Fibroblast of skin of right quadriceps (primary cell): ENCODE results near the gene PPP1R1B.

Experiments used
- DNase-seq: peaks from one replicate; pipeline ENCODE4 v3.0.0-alpha.2; 2013

Gene PPP1R1B

GRCh38 chr17:39671651-39672521 lies 45.1 kb downstream of the PPP1R1B start:
- DNase-seq: peak; percentile 26

GRCh38 chr17:39672522-39673334 lies 46.0 kb downstream of the PPP1R1B start:
- no peak for DNase-seq

GRCh38 chr17:39673335-39674081 lies 46.8 kb downstream of the PPP1R1B start:
- DNase-seq: no peak

- DNase-seq: no peak
Observed at GRCh38 chr17:39674179-39674578, 47.4 kb downstream of the PPP1R1B start.

- DNase-seq: no peak
Observed at GRCh38 chr17:39674702-39675389, 48.1 kb downstream of the PPP1R1B start.

- DNase-seq: no peak
Observed at GRCh38 chr17:39675390-39676082, 48.8 kb downstream of the PPP1R1B start.

- DNase-seq: peak; percentile 25
Observed at GRCh38 chr17:39676198-39676819, 49.6 kb downstream of the PPP1R1B start.

- no peak for DNase-seq
Observed at GRCh38 chr17:39677072-39677471, 50.3 kb downstream of the PPP1R1B start.

GRCh38 chr17:39677542-39678339 lies 51.0 kb downstream of the PPP1R1B start:
- peak; percentile 31 for DNase-seq

GRCh38 chr17:39678340-39679116 lies 51.8 kb downstream of the PPP1R1B start:
- DNase-seq: no peak

GRCh38 chr17:39679521-39680192 lies 52.9 kb downstream of the PPP1R1B start:
- DNase-seq: no peak

- no peak for DNase-seq
Observed at GRCh38 chr17:39683295-39683939, 56.7 kb downstream of the PPP1R1B start.

GRCh38 chr17:39684369-39685192 lies 57.8 kb downstream of the PPP1R1B start:
- DNase-seq: no peak
